ENCODE measurements around the gene GHR.

DNA sequence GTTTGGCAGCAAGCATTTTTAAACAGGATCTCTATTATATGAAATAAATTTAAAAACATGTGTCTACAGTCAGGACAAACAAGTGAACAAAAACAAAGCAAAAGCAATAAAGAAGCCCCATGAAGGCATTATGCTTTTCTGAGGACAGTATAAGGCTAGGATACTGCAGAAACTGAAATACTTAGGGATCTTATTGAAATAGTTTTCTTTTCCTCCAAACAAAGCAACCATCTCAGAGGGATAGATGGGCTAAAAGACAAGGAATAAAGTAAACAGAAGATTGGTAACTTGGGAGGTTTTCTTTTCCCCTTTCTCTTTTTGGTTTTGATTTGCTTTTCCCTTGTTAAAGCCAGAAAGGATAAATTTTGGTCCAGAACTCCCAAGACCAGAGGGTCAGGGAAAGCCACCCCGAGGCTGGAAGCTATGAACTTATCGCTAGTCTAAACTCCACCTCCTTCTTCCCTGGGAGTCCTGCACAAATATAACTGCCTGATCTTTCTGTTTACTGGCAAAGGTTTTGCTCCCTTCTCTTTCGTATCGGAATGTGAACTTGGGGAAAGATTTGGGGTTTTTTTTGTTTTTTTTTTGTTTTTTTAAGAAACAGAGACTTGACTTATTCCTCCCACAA, 164.0 kb downstream of the GHR start:
- TF ChIP-seq CREB1 (IDR thresholded peaks at IDR 0.05; ENCODE audit: low read depth) (no peak), REST (IDR thresholded peaks at IDR 0.05; ENCODE audit: low read depth) (no peak), ZBTB7A (IDR thresholded peaks at IDR 0.05; ENCODE audit: low read depth) (no peak), CEBPB (IDR thresholded peaks at IDR 0.05) (no peak), TEAD4 (IDR thresholded peaks at IDR 0.05) (no peak), TAF1 (IDR thresholded peaks at IDR 0.05; ENCODE audit: low read depth) (no peak), YY1 (IDR thresholded peaks at IDR 0.05; ENCODE audit: low read depth) (no peak), RAD21 (IDR thresholded peaks at IDR 0.05; ENCODE audit: low read depth) (no peak), TCF12 (IDR thresholded peaks at IDR 0.05; ENCODE audit: low read depth) (no peak), EP300 (IDR thresholded peaks at IDR 0.05; ENCODE audit: borderline replicate concordance) (no peak), FOXM1 (IDR thresholded peaks at IDR 0.05; ENCODE audit: borderline replicate concordance, low read depth) (no peak), EGR1 (IDR thresholded peaks at IDR 0.05) (no peak), NFIC (IDR thresholded peaks at IDR 0.05) (no peak)
- TF ChIP-seq, protein P1, sequence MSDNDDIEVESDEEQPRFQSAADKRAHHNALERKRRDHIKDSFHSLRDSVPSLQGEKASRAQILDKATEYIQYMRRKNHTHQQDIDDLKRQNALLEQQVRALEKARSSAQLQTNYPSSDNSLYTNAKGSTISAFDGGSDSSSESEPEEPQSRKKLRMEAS (IDR thresholded peaks at IDR 0.05) = no peak
